Esophagus squamous epithelium (tissue), 5 donors: Measurements from ENCODE around the gene CLDN12. TPM values are rescaled to one million over a fixed set of nuclear protein-coding genes. Genes with fewer than 3 reads are reported as not detected.
"Not testable (repeated sequence)": the region's sequence is repeated elsewhere in the genome, so short reads cannot be mapped to it uniquely, and the experiment has no call there.

Experiments used
- DNase-seq: peaks from one replicate; lab custom pipeline; 2025; lab: John Stamatoyannopoulos, UW
- H3K27ac ChIP-seq, 4 donors: fragments of 200-600 bp; sonication (generic); one replicate each; pipeline ENCODE4 v1.5.1; 2016 to 2019; ENCODE audit warnings: mild to moderate bottlenecking in 1 of 4
- H3K27me3 ChIP-seq, 4 donors: fragments of 200-600 bp; sonication (generic); 1 replicate in 3 of 4; 2 replicates in 1 of 4; pipeline versions ENCODE4 v1.5.1 to v1.6.0; 2017 to 2021; ENCODE audit warnings: antibody characterized with exemption in 1 of 4
- H3K36me3 ChIP-seq, 3 donors: fragments of 200-600 bp; sonication (generic); one replicate each; pipeline ENCODE4 v1.5.1; 2016 to 2019
- H3K4me1 ChIP-seq, 3 donors: fragments of 200-600 bp; sonication (generic); one replicate each; pipeline ENCODE4 v1.5.1; 2017 to 2019
- H3K4me3 ChIP-seq, 4 donors: fragments of 200-600 bp; sonication (generic); 1 replicate in 3 of 4; 2 replicates in 1 of 4; pipeline ENCODE4 v1.5.1; 2016 to 2019; ENCODE audit warnings: mild to moderate bottlenecking in 2 of 4, moderate library complexity in 1 of 4
- H3K9me3 ChIP-seq, 3 donors: fragments of 200-600 bp; sonication (generic); one replicate each; pipeline ENCODE4 v1.5.1; 2016 to 2019
- CTCF ChIP-seq, 6 experiments: fragments of 450-650 bp in 4 of 6; fragments of 200-600 bp in 2 of 6; sonication (generic) in 2 of 6; IDR thresholded peaks; one replicate each; pipeline ENCODE4 v1.5.1; 2016 to 2019; ENCODE audit warnings: antibody characterized with exemption in 6 of 6, mild to moderate bottlenecking in 4 of 6, moderate library complexity in 4 of 6
- POLR2A ChIP-seq, 4 donors: fragments of 450-650 bp; IDR thresholded peaks; one replicate each; pipeline ENCODE4 v1.6.1; 2017; ENCODE audit warnings: antibody characterized with exemption in 4 of 4, mild to moderate bottlenecking in 4 of 4, moderate library complexity in 3 of 4
- WGBS, 2 donors: methylation state at CpG; one replicate each; pipeline ENCODE4 v1.1.5; 2018; 5-methylcytosine and 5-hydroxymethylcytosine counted together
- intact Hi-C: fragments of 100-400 bp; cut with DNase I; formaldehyde crosslinking; loops from one replicate; pipeline ENCODE4 v1.15.0; 2022
- total RNA-seq, 4 donors: library from RNA; depleted of rRNA; stranded (reverse); fragments of >200 nt; gene quantifications; one replicate each; pipeline ENCODE4 v1.1.0, GENCODE V29; 2016
- donor health status: DM: yes; HTN: yes; CAD: no.

The CLDN12 gene
- total RNA-seq, 4 donors from 2014 or later, result 13.0 to 24.3 (median 21.2) TPM

- H3K4me1 ChIP-seq, result peaks cover 0 to 3% (median 2%) of the 10 kb centered on the region in 3 donors
- no peak for DNase-seq
- WGBS, 2 donors, result 59 to 72% methylated on average over 2 of the region's 2 CpGs
- no peak overlapping the region for H3K27ac ChIP-seq
- no peaks in the 10 kb centered on the region for H3K36me3 ChIP-seq
- H3K4me3 ChIP-seq, result no peak overlapping the region
- H3K9me3 ChIP-seq, result no peaks in the 10 kb centered on the region
- no peaks in the 10 kb centered on the region for H3K27me3 ChIP-seq
- TF ChIP-seq POLR2A (IDR thresholded peaks at IDR 0.05) (no peak), CTCF (IDR thresholded peaks at IDR 0.05) (no peak)
- intact Hi-C loops, result loop anchor here (10.0 kb wide), 1 partner anchor 167 kb away; no protein-coding TSS in a partner anchor
Measured at GRCh38 chr7:90458104-90458503, 54.8 kb downstream of the CLDN12 start.

DNA sequence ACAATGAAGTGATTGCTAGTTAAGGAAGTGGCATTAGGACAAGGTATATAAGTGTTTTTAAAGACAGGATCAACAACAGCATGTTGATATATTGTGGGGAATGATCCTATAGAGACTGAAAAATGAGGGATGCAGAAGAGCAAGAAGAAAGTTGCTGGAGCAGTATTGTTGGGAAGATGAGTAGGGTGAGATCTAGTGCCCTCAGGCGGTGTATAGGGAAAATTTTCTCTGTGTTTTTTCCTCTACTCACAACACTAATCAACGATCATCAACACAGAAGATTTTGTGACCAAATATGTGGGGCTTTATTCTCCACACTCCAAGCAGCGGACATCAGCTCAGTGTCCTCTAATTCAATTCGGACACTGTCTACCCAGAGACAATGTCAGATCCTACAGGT, 56.6 kb downstream of the CLDN12 start:
- Histone ChIP-seq H3K36me3 (no peaks in the 10 kb centered on the region), H3K4me3 (no peak overlapping the region), H3K9me3 (no peaks in the 10 kb centered on the region), H3K27ac (no peak overlapping the region), H3K27me3 (no peaks in the 10 kb centered on the region), H3K4me1 (peaks cover 0 to 11% (median 2%) of the 10 kb centered on the region in 3 donors)
- DNase-seq, result no peak
- WGBS, 2 donors, result 70 to 75% methylated on average over 4 of the region's 4 CpGs
- no peak for TF ChIP-seq POLR2A (IDR thresholded peaks at IDR 0.05)
- no peak for TF ChIP-seq CTCF (IDR thresholded peaks at IDR 0.05)
- intact Hi-C loops, result loop anchor here (10.0 kb wide), 1 partner anchor 165 kb away; no protein-coding TSS in a partner anchor

DNA sequence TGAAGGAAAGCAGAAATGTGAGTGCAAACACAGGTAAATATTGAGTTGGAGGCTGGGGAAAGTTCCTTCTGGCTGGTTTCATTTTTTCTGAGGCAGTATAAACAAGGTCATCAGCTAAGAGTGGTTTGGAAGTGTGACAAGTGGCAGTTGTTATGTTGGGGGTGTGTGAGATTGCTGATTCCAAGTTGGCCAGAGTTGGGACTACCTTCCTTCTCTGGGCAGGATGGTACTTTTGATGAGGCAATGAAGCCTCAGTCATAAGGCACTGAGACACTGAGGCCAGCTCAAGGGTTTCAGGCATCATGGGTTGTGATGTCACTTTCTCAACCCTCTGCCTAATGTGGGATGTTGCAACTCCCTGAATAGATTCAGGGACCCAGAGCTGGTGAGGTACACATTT, 58.0 kb downstream of the CLDN12 start:
- no peaks in the 10 kb centered on the region for H3K27me3 ChIP-seq
- H3K36me3 ChIP-seq, result no peaks in the 10 kb centered on the region
- intact Hi-C loops, result no loop called here
- H3K4me1 ChIP-seq, result peaks cover 0 to 11% (median 2%) of the 10 kb centered on the region in 3 donors
- TF ChIP-seq POLR2A (IDR thresholded peaks at IDR 0.05) (no peak), CTCF (IDR thresholded peaks at IDR 0.05) (no peak)
- H3K4me3 ChIP-seq, result no peak overlapping the region
- no peak overlapping the region for H3K27ac ChIP-seq
- H3K9me3 ChIP-seq, result no peaks in the 10 kb centered on the region
- no peak for DNase-seq

DNA sequence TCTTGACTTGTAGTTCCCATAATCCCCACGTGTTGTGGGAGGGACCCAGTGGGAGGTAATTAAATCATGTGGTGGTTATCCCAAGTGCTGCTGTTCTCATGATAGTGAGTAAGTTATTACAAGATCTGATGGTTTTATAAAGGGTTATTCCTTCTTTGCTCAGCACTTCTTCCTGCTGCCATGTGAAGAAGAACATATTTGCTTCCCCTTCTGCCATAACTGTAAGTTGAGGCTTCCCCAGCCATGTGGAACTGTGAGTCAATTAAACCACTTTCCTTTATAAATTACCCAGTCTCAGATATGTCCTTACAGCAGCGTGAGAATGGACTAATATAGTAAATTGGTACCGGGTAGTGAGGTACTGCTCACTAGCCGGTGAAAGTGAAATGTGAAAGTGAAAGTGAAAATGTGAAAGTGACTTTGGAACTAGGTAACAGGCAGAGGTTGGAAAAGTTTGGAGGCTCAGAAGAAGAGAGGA, 59.9 kb downstream of the CLDN12 start:
- H3K36me3 ChIP-seq, H3K9me3 ChIP-seq, DNase-seq, intact Hi-C loops, H3K27me3 ChIP-seq: not testable (repeated sequence)
- Histone ChIP-seq H3K27ac (peak overlapping the region in 1 of 4 donors; percentile 49), H3K4me3 (peak overlapping the region; percentile 8 to 58 (median 33)), H3K4me1 (peaks cover 0 to 11% (median 2%) of the 10 kb centered on the region in 3 donors)
- 4 to 16% methylated on average over 4 of the region's 4 CpGs for WGBS, 2 donors
- TF ChIP-seq CTCF (IDR thresholded peaks at IDR 0.05), result peak in 1 of 6 experiments; percentile 8

Other genes with a start within 250 kb of the CLDN12 start
- gene STEAP1, start 249.0 kb upstream of the CLDN12 start, total RNA-seq, result 10 to 100 TPM; 15.6 to 28.1 (median 21.7) TPM
- 10 to 100 TPM in 1 of 4 donors, 1 to 10 TPM in 3; 3.1 to 15.4 (median 7.0) TPM for gene STEAP2, start 191.7 kb upstream of the CLDN12 start, total RNA-seq
- 1 to 10 TPM; 1.8 to 9.0 (median 2.0) TPM for gene CFAP69, start 158.3 kb upstream of the CLDN12 start, total RNA-seq
- gene FAM237B, start 82.2 kb upstream of the CLDN12 start, total RNA-seq, result not detected
- gene GTPBP10, start 56.7 kb upstream of the CLDN12 start, total RNA-seq, result 10 to 100 TPM; 12.2 to 21.1 (median 13.0) TPM
- gene PTTG1IP2, start 66.2 kb downstream of the CLDN12 start, total RNA-seq, result not detected
- gene CDK14, start 192.9 kb downstream of the CLDN12 start, total RNA-seq, result 1 to 10 TPM in 2 of 4 donors, under 1 TPM in 2; 0.38 to 3.6 (median 1.3) TPM